CD8-positive, alpha-beta memory T cell (primary cell): ENCODE measurements around the gene TFEB. TPM values are rescaled to one million over a fixed set of nuclear protein-coding genes. Genes with fewer than 3 reads are reported as not detected.

Source experiments
- CTCF ChIA-PET: fragments of 350-600 bp; sonication (Branson Sonifier 250); formaldehyde crosslinking; loops from one replicate; lab custom pipeline; 2021; ENCODE audit warnings: antibody characterized with exemption; lab: Charles Lee
- POLR2A ChIA-PET: fragments of 350-600 bp; sonication (Branson Sonifier 250); formaldehyde crosslinking; loops from one replicate; lab custom pipeline; 2021; ENCODE audit warnings: antibody characterized with exemption; lab: Charles Lee
- DNase-seq, 5 donors: peaks; one replicate each; pipeline versions ENCODE4 v3.0.0 to v3.0.0-alpha.2; 2020 to 2022; ENCODE audit warnings: mixed read lengths in 1 of 5
- H3K27ac ChIP-seq: one replicate; pipeline ENCODE4 v1.7.0; 2013; ENCODE audit warnings: low read depth, mild to moderate bottlenecking, low read length, moderate library complexity
- H3K27me3 ChIP-seq: 2 replicates; pipeline ENCODE4 v1.7.0; 2013; ENCODE audit warnings: low read length, mild to moderate bottlenecking; ENCODE audit not compliant: insufficient read depth, poor library complexity, severe bottlenecking
- H3K36me3 ChIP-seq: 2 replicates; pipeline ENCODE4 v1.7.0; 2013; ENCODE audit warnings: mild to moderate bottlenecking, low read length, moderate library complexity; ENCODE audit not compliant: insufficient read depth
- H3K4me1 ChIP-seq: 2 replicates; pipeline ENCODE4 v1.7.0; 2013; ENCODE audit warnings: mild to moderate bottlenecking, low read length, moderate library complexity; ENCODE audit not compliant: insufficient read depth
- H3K4me3 ChIP-seq: 2 replicates; pipeline ENCODE4 v1.7.0; 2013; ENCODE audit warnings: mild to moderate bottlenecking, low read length
- H3K9me3 ChIP-seq: 2 replicates; pipeline ENCODE4 v1.7.0; 2013; ENCODE audit warnings: mild to moderate bottlenecking, low read length
- H3K27ac Mint-ChIP-seq, 8 donors: one replicate each; pipeline ENCODE4 v1.8.0; 2020 to 2021; ENCODE audit warnings: mixed read lengths in 8 of 8, mild to moderate bottlenecking in 6 of 8, inconsistent platforms in 3 of 8, moderate library complexity in 3 of 8
- H3K27me3 Mint-ChIP-seq, 2 donors: one replicate each; pipeline ENCODE4 v1.8.0; 2020 to 2021; ENCODE audit warnings: mixed read lengths in 2 of 2, mild to moderate bottlenecking in 1 of 2, moderate library complexity in 1 of 2
- H3K36me3 Mint-ChIP-seq, 3 donors: one replicate each; pipeline ENCODE4 v1.8.0; 2020 to 2021; ENCODE audit warnings: mixed read lengths in 3 of 3, inconsistent platforms in 1 of 3, mild to moderate bottlenecking in 1 of 3
- H3K4me1 Mint-ChIP-seq, 3 donors: one replicate each; pipeline ENCODE4 v1.8.0; 2020 to 2021; ENCODE audit warnings: mixed read lengths in 3 of 3, inconsistent platforms in 1 of 3, mild to moderate bottlenecking in 1 of 3
- H3K4me3 Mint-ChIP-seq, 7 donors: one replicate each; pipeline ENCODE4 v1.8.0; 2020 to 2021; ENCODE audit warnings: mixed read lengths in 7 of 7, mild to moderate bottlenecking in 6 of 7, moderate library complexity in 4 of 7, inconsistent platforms in 2 of 7
- H3K9me3 Mint-ChIP-seq, 5 donors: one replicate each; pipeline ENCODE4 v1.8.0; 2020 to 2022; ENCODE audit warnings: mixed read lengths in 5 of 5, mild to moderate bottlenecking in 3 of 5, moderate library complexity in 2 of 5, inconsistent platforms in 1 of 5
- polyA plus RNA-seq: library from polyadenylated mRNA; unstranded; fragments of 300-500 nt; fragmentation: Illumina TruSeq; gene quantifications from one replicate; pipeline ENCODE4 v1.2.3, GENCODE V29; 2021
- total RNA-seq, 2 experiments: library from RNA; stranded (reverse); gene quantifications; one replicate each; pipeline ENCODE4 v1.2.3, GENCODE V29; 2021

The TFEB gene
- total and polyA plus RNA-seq, 3 experiments from 2014 or later = 12.0 to 18.8 (median 12.5) TPM

- H3K27me3 ChIP-seq = no peaks in the 10 kb centered on the region
- Mint-ChIP-seq H3K36me3 (no peaks in the 10 kb centered on the region), H3K27ac (no peak overlapping the region), H3K4me3 (no peak overlapping the region), H3K4me1 (no peaks in the 10 kb centered on the region), H3K27me3 (peaks cover 3 to 6% of the 10 kb centered on the region in 2 donors), H3K9me3 (no peaks in the 10 kb centered on the region)
- H3K36me3 ChIP-seq = no peaks in the 10 kb centered on the region
- no peak overlapping the region for H3K27ac ChIP-seq
- CTCF ChIA-PET = no interaction called here
- no peaks in the 10 kb centered on the region for H3K4me1 ChIP-seq
- H3K4me3 ChIP-seq = no peak overlapping the region
- H3K9me3 ChIP-seq = no peaks in the 10 kb centered on the region
- no peak for DNase-seq
- POLR2A ChIA-PET = no interaction called here
These were observed 23.2 kb upstream of the TFEB start for GRCh38 chr6:41758641-41759035.

- CTCF ChIA-PET = no interaction called here
These were observed 22.7 kb upstream of the TFEB start for GRCh38 chr6:41757931-41758640.

GRCh38 chr6:41757271-41757670, 21.9 kb upstream of the TFEB start:
- DNase-seq = no peak
- Histone ChIP-seq H3K36me3 (no peaks in the 10 kb centered on the region), H3K4me1 (no peaks in the 10 kb centered on the region), H3K27me3 (no peaks in the 10 kb centered on the region), H3K9me3 (no peaks in the 10 kb centered on the region), H3K4me3 (no peak overlapping the region), H3K27ac (no peak overlapping the region)
- Mint-ChIP-seq H3K9me3 (no peaks in the 10 kb centered on the region), H3K27me3 (peaks cover 3 to 10% of the 10 kb centered on the region in 2 donors), H3K36me3 (no peaks in the 10 kb centered on the region), H3K4me1 (no peaks in the 10 kb centered on the region), H3K4me3 (no peak overlapping the region), H3K27ac (no peak overlapping the region)
- CTCF ChIA-PET = no interaction called here
- POLR2A ChIA-PET = no interaction called here

More at GRCh38 chr6:41757931-41758640, 22.7 kb upstream of the TFEB start:
- POLR2A ChIA-PET = no interaction called here
- Mint-ChIP-seq H3K4me1 (no peaks in the 10 kb centered on the region), H3K36me3 (no peaks in the 10 kb centered on the region), H3K4me3 (no peak overlapping the region), H3K27ac (no peak overlapping the region), H3K9me3 (no peaks in the 10 kb centered on the region), H3K27me3 (peaks cover 3 to 8% of the 10 kb centered on the region in 2 donors)
- no peaks in the 10 kb centered on the region for H3K4me1 ChIP-seq
- H3K27me3 ChIP-seq = no peaks in the 10 kb centered on the region
- no peak for DNase-seq
- H3K4me3 ChIP-seq = no peak overlapping the region
- no peaks in the 10 kb centered on the region for H3K9me3 ChIP-seq
- H3K27ac ChIP-seq = no peak overlapping the region
- no peaks in the 10 kb centered on the region for H3K36me3 ChIP-seq

GRCh38 chr6:41756354-41756753, 20.9 kb upstream of the TFEB start:
- H3K4me3 ChIP-seq = no peak overlapping the region
- no peaks in the 10 kb centered on the region for H3K9me3 ChIP-seq
- H3K9me3 Mint-ChIP-seq = no peaks in the 10 kb centered on the region
- no peaks in the 10 kb centered on the region for H3K4me1 ChIP-seq
- H3K27ac ChIP-seq = no peak overlapping the region
- no peaks in the 10 kb centered on the region for H3K27me3 ChIP-seq
- peaks cover 1 to 10% of the 10 kb centered on the region in 2 donors for H3K27me3 Mint-ChIP-seq
- ChIA-PET CTCF (no interaction called here), POLR2A (no interaction called here)
- DNase-seq = no peak
- no peaks in the 10 kb centered on the region for H3K36me3 ChIP-seq
- no peak overlapping the region for H3K27ac Mint-ChIP-seq
- H3K36me3 Mint-ChIP-seq = no peaks in the 10 kb centered on the region
- no peak overlapping the region for H3K4me3 Mint-ChIP-seq
- H3K4me1 Mint-ChIP-seq = no peaks in the 10 kb centered on the region

GRCh38 chr6:41755895-41756294, 20.5 kb upstream of the TFEB start:
- Histone ChIP-seq H3K4me3 (no peak overlapping the region), H3K9me3 (no peaks in the 10 kb centered on the region), H3K27ac (no peak overlapping the region), H3K36me3 (no peaks in the 10 kb centered on the region), H3K27me3 (no peaks in the 10 kb centered on the region), H3K4me1 (no peaks in the 10 kb centered on the region)
- no peaks in the 10 kb centered on the region for H3K9me3 Mint-ChIP-seq
- H3K4me3 Mint-ChIP-seq = no peak overlapping the region
- no peak for DNase-seq
- no peaks in the 10 kb centered on the region for H3K4me1 Mint-ChIP-seq
- CTCF ChIA-PET = no interaction called here
- H3K36me3 Mint-ChIP-seq = no peaks in the 10 kb centered on the region
- POLR2A ChIA-PET = no interaction called here
- peaks cover 1 to 12% of the 10 kb centered on the region in 2 donors for H3K27me3 Mint-ChIP-seq
- H3K27ac Mint-ChIP-seq = no peak overlapping the region

GRCh38 chr6:41750374-41750773, 15.0 kb upstream of the TFEB start:
- no peak overlapping the region for H3K4me3 Mint-ChIP-seq
- Histone ChIP-seq H3K4me1 (no peaks in the 10 kb centered on the region), H3K27ac (no peak overlapping the region), H3K4me3 (no peak overlapping the region), H3K27me3 (no peaks in the 10 kb centered on the region), H3K36me3 (no peaks in the 10 kb centered on the region), H3K9me3 (no peaks in the 10 kb centered on the region)
- no peaks in the 10 kb centered on the region for H3K4me1 Mint-ChIP-seq
- ChIA-PET POLR2A (no interaction called here), CTCF (interaction anchor here (1.0 kb wide), 1 partner anchor 11 kb away, joined by 3 read pairs; no protein-coding TSS in a partner anchor)
- H3K27me3 Mint-ChIP-seq = peaks cover 5 to 24% of the 10 kb centered on the region in 2 donors
- no peaks in the 10 kb centered on the region for H3K36me3 Mint-ChIP-seq
- H3K9me3 Mint-ChIP-seq = no peaks in the 10 kb centered on the region
- H3K27ac Mint-ChIP-seq = no peak overlapping the region
- DNase-seq = no peak

DNA sequence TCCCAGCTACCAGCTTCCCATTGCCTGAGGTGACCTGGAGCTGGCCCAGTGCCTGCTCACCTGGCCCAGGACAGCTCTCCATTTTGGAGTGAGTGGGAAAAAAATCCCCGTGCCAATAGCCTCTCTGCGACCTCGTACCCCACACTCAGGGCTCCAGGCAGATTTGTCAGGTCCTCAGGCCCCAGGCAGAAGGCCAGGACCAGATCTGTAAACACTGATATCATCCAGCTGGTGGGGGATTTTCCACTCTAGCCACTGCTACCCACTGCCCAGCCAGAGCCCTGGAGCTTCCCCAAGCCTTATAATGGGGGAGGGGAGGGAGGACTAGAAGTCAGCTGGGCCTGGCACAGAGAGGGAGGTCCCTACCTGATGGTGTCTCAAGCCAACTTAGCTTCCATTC, 13.1 kb upstream of the TFEB start:
- peaks cover 5 to 20% of the 10 kb centered on the region in 2 donors for H3K27me3 Mint-ChIP-seq
- no peak overlapping the region for H3K27ac Mint-ChIP-seq
- no peak overlapping the region for H3K4me3 Mint-ChIP-seq
- Histone ChIP-seq H3K9me3 (no peaks in the 10 kb centered on the region), H3K4me3 (no peak overlapping the region), H3K27ac (no peak overlapping the region), H3K27me3 (no peaks in the 10 kb centered on the region), H3K4me1 (no peaks in the 10 kb centered on the region), H3K36me3 (no peaks in the 10 kb centered on the region)
- no peaks in the 10 kb centered on the region for H3K9me3 Mint-ChIP-seq
- no peak for DNase-seq
- ChIA-PET POLR2A (interaction anchor here (0.7 kb wide), 1 partner anchor 559 kb away, joined by 3 read pairs; no protein-coding TSS in a partner anchor), CTCF (interaction anchor here (0.7 kb wide), 1 partner anchor 12 kb away, joined by 3 read pairs; no protein-coding TSS in a partner anchor)
- H3K36me3 Mint-ChIP-seq = no peaks in the 10 kb centered on the region
- no peaks in the 10 kb centered on the region for H3K4me1 Mint-ChIP-seq

GRCh38 chr6:41748102-41748477, 12.7 kb upstream of the TFEB start:
- CTCF ChIA-PET = no interaction called here
- Histone ChIP-seq H3K9me3 (no peaks in the 10 kb centered on the region), H3K4me3 (no peak overlapping the region), H3K36me3 (no peaks in the 10 kb centered on the region), H3K4me1 (no peaks in the 10 kb centered on the region), H3K27ac (no peak overlapping the region), H3K27me3 (no peaks in the 10 kb centered on the region)
- POLR2A ChIA-PET = interaction anchor here (0.7 kb wide), 1 partner anchor 560 kb away, joined by 3 read pairs; no protein-coding TSS in a partner anchor
- no peak for DNase-seq
- Mint-ChIP-seq H3K9me3 (no peaks in the 10 kb centered on the region), H3K4me1 (no peaks in the 10 kb centered on the region), H3K27ac (no peak overlapping the region), H3K27me3 (peaks cover 5 to 16% of the 10 kb centered on the region in 2 donors), H3K36me3 (no peaks in the 10 kb centered on the region), H3K4me3 (no peak overlapping the region)
